Mesothelial cell of epicardium (in vitro differentiated cells): Measurements from ENCODE around the gene HIBADH. TPM values are rescaled to one million over a fixed set of nuclear protein-coding genes. Genes with fewer than 3 reads are reported as not detected.

Experiments used
- DNase-seq, 2 experiments: peaks; one replicate each; pipeline ENCODE4 v3.0.0; 2021; ENCODE audit warnings: low spot score in 2 of 2; ENCODE audit not compliant: unreplicated experiment in 2 of 2
- H3K27ac Mint-ChIP-seq: 2 replicates; pipeline ENCODE4 v1.8.0; 2021; ENCODE audit warnings: mixed read lengths
- H3K27me3 Mint-ChIP-seq: 2 replicates; pipeline ENCODE4 v1.8.0; 2021; ENCODE audit warnings: low read depth, mixed read lengths
- H3K36me3 Mint-ChIP-seq: 2 replicates; pipeline ENCODE4 v1.8.0; 2021; ENCODE audit warnings: mixed read lengths
- H3K4me1 Mint-ChIP-seq: 2 replicates; pipeline ENCODE4 v1.8.0; 2021; ENCODE audit warnings: mixed read lengths
- H3K4me3 Mint-ChIP-seq: 2 replicates; pipeline ENCODE4 v1.8.0; 2021; ENCODE audit warnings: mild to moderate bottlenecking, moderate library complexity, mixed read lengths
- H3K9me3 Mint-ChIP-seq: 2 replicates; pipeline ENCODE4 v1.8.0; 2021; ENCODE audit warnings: mixed read lengths
- total RNA-seq: library from RNA; stranded (reverse); gene quantifications from 3 replicates; pipeline ENCODE4 v1.2.1, GENCODE V29; 2021
- TF ChIP-seq, protein P1 (sequence below): fragments of 200-600 bp; sonication (generic); IDR thresholded peaks from one replicate; pipeline ENCODE4 v1.5.0; 2021; ENCODE audit warnings: antibody characterized with exemption; ENCODE audit not compliant: unreplicated experiment

The HIBADH gene
- total RNA-seq, 1 donor from 2014 or later: 33.2 TPM

GRCh38 chr7:27605283-27605682 is 57.4 kb downstream of the HIBADH start:
- no peaks in the 10 kb centered on the region for H3K27me3 Mint-ChIP-seq
- H3K9me3 Mint-ChIP-seq: no peaks in the 10 kb centered on the region
- no peak overlapping the region for H3K4me3 Mint-ChIP-seq
- peaks cover 2% of the 10 kb centered on the region for H3K36me3 Mint-ChIP-seq
- TF ChIP-seq, protein P1, sequence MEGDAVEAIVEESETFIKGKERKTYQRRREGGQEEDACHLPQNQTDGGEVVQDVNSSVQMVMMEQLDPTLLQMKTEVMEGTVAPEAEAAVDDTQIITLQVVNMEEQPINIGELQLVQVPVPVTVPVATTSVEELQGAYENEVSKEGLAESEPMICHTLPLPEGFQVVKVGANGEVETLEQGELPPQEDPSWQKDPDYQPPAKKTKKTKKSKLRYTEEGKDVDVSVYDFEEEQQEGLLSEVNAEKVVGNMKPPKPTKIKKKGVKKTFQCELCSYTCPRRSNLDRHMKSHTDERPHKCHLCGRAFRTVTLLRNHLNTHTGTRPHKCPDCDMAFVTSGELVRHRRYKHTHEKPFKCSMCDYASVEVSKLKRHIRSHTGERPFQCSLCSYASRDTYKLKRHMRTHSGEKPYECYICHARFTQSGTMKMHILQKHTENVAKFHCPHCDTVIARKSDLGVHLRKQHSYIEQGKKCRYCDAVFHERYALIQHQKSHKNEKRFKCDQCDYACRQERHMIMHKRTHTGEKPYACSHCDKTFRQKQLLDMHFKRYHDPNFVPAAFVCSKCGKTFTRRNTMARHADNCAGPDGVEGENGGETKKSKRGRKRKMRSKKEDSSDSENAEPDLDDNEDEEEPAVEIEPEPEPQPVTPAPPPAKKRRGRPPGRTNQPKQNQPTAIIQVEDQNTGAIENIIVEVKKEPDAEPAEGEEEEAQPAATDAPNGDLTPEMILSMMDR: no peak
- DNase-seq: no peak
- H3K27ac Mint-ChIP-seq: no peak overlapping the region
- H3K4me1 Mint-ChIP-seq: peaks cover 31% of the 10 kb centered on the region

GRCh38 chr7:27603813-27604212 is 58.9 kb downstream of the HIBADH start:
- Mint-ChIP-seq H3K27me3 (no peaks in the 10 kb centered on the region), H3K27ac (no peak overlapping the region), H3K4me3 (no peak overlapping the region), H3K4me1 (peaks cover 31% of the 10 kb centered on the region), H3K36me3 (peaks cover 2% of the 10 kb centered on the region), H3K9me3 (no peaks in the 10 kb centered on the region)
- TF ChIP-seq, protein P1: no peak
- no peak for DNase-seq

- no peak overlapping the region for H3K4me3 Mint-ChIP-seq
- no peaks in the 10 kb centered on the region for H3K9me3 Mint-ChIP-seq
- DNase-seq: no peak
- H3K36me3 Mint-ChIP-seq: peaks cover 2% of the 10 kb centered on the region
- peaks cover 27% of the 10 kb centered on the region for H3K4me1 Mint-ChIP-seq
- H3K27me3 Mint-ChIP-seq: no peaks in the 10 kb centered on the region
- TF ChIP-seq, protein P1: no peak
- no peak overlapping the region for H3K27ac Mint-ChIP-seq
Measured at GRCh38 chr7:27602766-27603165, 59.9 kb downstream of the HIBADH start.

- Mint-ChIP-seq H3K4me1 (peaks cover 18% of the 10 kb centered on the region), H3K4me3 (no peak overlapping the region), H3K27me3 (no peaks in the 10 kb centered on the region), H3K27ac (no peak overlapping the region), H3K36me3 (peaks cover 2% of the 10 kb centered on the region), H3K9me3 (no peaks in the 10 kb centered on the region)
- TF ChIP-seq, protein P1: no peak
- DNase-seq: no peak
Measured at GRCh38 chr7:27601217-27601616, 61.5 kb downstream of the HIBADH start.

DNA sequence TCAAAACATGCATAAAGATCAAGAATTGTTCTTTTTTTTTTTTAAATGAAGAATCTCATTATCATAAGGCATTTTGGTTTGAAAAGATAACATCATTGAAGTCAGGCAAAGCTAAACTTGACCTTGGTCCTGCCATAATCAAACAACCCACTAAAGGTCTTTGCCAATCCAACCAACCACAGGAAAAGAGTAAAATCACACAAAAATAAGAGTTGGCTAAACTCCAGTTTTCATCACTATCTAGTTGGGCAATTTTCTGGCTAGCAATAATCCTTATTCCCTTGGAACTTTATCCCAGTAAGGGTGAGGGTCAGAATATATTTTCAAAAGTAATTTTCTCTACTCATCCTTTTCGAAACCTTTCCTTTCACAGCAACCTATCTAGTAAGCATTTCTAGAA is 62.4 kb downstream of the HIBADH start:
- TF ChIP-seq, protein P1: no peak
- no peak for DNase-seq
- Mint-ChIP-seq H3K9me3 (no peaks in the 10 kb centered on the region), H3K27ac (no peak overlapping the region), H3K27me3 (no peaks in the 10 kb centered on the region), H3K4me3 (no peak overlapping the region), H3K4me1 (peaks cover 14% of the 10 kb centered on the region), H3K36me3 (peaks cover 4% of the 10 kb centered on the region)

DNA sequence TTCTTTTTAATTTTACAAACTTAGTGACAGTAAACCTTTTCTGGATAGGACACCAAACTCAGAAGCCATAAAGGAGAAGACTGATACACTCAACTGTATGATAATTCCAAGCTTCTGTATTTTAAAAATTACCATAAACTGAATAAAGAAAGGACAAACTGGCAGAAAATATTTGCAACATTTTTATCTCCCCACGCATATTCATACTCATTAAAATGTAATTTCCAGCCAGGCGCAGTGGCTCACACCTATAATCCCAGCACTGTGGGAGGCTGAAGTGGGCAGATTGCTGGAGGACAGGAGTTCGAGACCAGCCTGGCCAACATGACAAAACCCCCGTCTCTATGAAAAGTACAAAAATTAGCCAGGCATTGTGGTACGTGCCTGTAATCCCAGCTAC is 67.7 kb downstream of the HIBADH start:
- Mint-ChIP-seq H3K4me3 (no peak overlapping the region), H3K4me1 (peaks cover 2% of the 10 kb centered on the region), H3K36me3 (peaks cover 13% of the 10 kb centered on the region), H3K27ac (no peak overlapping the region), H3K27me3 (no peaks in the 10 kb centered on the region), H3K9me3 (no peaks in the 10 kb centered on the region)
- no peak for DNase-seq
- TF ChIP-seq, protein P1: no peak
